BE2C (cell line): Measurements from ENCODE around the gene LY86.

Experiments
- DNase-seq: peaks from one replicate; pipeline ENCODE4 v3.0.0-alpha.2; 2020
- H3K27me3 ChIP-seq: fragments of 250-450 bp; sonication (Bioruptor Pico); 2 replicates; pipeline ENCODE4 v1.5.1; 2020; ENCODE audit warnings: mild to moderate bottlenecking
- H3K36me3 ChIP-seq: fragments of 250-450 bp; sonication (Bioruptor Pico); 2 replicates; pipeline ENCODE4 v1.5.1; 2020; ENCODE audit warnings: mild to moderate bottlenecking
- H3K4me1 ChIP-seq: fragments of 250-450 bp; sonication (Bioruptor Pico); 2 replicates; pipeline ENCODE4 v1.5.1; 2020
- H3K4me3 ChIP-seq: 2 replicates; pipeline ENCODE4 v1.5.1; 2011; ENCODE audit warnings: low read depth, low read length
- H3K9me3 ChIP-seq: fragments of 250-450 bp; sonication (Bioruptor Pico); 2 replicates; pipeline ENCODE4 v1.5.1; 2020
- TF ChIP-seq, protein P1 (sequence below): IDR thresholded peaks from 2 replicates; pipeline ENCODE4 v1.5.1; 2012; ENCODE audit warnings: mild to moderate bottlenecking, low read depth, low read length

LY86 gene

DNA sequence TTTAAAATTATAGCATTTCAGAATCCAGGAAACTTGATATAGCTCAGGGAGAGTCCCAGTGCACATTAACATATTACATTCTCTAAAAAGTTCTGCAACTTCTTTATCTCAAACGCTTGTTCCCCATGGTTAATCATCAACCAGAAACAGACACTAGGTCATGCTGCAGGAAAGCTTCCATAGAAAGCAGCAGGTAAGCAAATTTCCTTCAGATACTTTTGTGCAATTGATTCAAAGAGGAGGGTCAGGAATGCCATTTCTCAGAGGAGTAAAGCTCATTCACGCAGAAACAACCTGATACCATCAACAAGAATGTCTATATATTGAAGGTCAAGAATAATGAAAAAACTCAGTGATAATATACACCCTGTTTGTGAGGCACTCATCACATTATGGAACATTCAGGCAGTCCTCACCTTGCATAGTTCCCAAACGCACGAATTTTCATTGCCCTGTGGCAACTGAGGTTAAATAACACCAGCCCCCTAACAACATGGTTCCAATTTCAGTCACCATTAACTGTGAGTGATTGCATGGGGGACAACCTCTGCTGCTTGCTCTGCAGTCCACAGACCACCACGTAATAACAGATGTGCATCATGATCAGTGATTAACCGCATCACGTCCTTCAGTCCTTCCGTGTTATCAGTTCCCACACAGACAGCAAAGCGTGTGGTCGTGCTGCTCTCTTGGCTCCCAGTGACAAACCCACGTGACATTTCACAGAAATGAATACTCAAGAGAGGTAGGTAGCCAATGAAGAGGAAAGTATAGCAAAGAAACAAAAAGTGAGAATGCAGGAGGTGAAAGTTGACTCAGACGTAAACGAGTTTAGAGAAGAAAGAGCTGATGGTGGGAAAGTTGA, 95.7 kb downstream of the LY86 start:
- DNase-seq = peak; percentile 24

DNA sequence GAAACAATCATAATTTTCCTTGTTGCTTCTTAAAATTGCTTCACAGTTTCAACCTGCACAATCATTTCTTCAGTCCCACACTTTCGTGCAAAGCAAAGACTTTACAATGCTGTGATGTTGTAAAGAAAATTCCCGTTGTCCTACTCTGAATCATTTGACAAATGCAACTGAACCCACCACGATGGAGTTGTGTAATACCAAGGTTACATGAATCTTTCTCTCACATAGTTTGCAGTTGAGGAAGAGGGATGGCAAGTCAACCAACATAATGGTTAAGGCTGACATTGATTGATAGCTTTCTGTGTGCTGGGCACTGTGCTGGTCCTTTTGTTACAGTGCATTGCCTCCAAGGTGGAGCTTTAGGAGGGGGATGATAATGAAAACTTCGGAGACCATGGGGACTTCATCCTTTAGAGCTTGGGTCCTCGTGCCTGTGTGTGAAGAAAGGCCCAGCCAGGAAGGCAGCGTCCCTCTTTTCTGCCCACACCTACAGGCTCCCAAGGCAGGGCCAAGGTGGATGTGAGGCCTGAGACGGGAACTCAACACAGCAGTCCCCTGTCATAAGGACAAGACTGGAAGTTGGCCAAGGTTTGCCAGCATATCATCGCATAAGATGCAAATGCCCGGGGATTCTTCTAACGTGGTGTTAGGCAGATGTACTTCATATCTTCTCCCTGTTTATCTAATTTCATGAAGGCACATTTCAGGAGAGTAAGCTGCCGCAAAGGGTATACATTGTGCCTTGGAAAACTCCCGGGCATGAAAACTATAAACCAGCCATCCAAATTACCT, 96.9 kb downstream of the LY86 start:
- Histone ChIP-seq H3K4me1 (peaks cover 17% of the 10 kb centered on the region), H3K4me3 (no peak overlapping the region), H3K27me3 (no peaks in the 10 kb centered on the region), H3K36me3 (no peaks in the 10 kb centered on the region), H3K9me3 (no peaks in the 10 kb centered on the region)
- DNase-seq = no peak
- TF ChIP-seq, protein P1, sequence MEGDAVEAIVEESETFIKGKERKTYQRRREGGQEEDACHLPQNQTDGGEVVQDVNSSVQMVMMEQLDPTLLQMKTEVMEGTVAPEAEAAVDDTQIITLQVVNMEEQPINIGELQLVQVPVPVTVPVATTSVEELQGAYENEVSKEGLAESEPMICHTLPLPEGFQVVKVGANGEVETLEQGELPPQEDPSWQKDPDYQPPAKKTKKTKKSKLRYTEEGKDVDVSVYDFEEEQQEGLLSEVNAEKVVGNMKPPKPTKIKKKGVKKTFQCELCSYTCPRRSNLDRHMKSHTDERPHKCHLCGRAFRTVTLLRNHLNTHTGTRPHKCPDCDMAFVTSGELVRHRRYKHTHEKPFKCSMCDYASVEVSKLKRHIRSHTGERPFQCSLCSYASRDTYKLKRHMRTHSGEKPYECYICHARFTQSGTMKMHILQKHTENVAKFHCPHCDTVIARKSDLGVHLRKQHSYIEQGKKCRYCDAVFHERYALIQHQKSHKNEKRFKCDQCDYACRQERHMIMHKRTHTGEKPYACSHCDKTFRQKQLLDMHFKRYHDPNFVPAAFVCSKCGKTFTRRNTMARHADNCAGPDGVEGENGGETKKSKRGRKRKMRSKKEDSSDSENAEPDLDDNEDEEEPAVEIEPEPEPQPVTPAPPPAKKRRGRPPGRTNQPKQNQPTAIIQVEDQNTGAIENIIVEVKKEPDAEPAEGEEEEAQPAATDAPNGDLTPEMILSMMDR = no peak

More for the DNA sequence above, 95.7 kb downstream of the LY86 start:
- no peaks in the 10 kb centered on the region for H3K27me3 ChIP-seq
- peak overlapping the region; percentile 13; the same call in 1 of the 2 replicates for H3K4me3 ChIP-seq
- H3K4me1 ChIP-seq = peaks cover 17% of the 10 kb centered on the region
- no peaks in the 10 kb centered on the region for H3K9me3 ChIP-seq
- TF ChIP-seq, protein P1 = no peak
- no peaks in the 10 kb centered on the region for H3K36me3 ChIP-seq

DNA sequence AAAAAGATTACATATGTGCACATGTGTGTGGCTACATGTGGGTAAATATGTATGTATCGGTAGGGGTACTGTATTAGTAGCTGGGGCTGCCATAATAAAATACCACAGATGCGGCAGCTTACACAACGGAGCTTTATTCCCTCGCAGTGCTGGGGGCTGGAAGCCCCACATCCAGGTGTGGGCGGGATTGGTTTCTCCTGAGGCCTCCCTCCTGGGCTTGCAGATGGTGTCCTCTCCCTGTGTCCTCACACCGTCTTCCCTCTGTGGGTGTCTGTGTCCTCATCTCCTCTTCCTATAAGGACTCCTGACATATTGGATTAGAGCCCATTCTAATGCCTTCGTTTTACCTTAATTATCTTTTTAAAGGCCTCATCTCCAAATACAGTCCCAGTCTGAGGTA, 97.7 kb downstream of the LY86 start:
- H3K27me3 ChIP-seq = no peaks in the 10 kb centered on the region
- no peak overlapping the region; the same call in none of the 2 replicates for H3K4me3 ChIP-seq
- TF ChIP-seq, protein P1 = no peak
- H3K4me1 ChIP-seq = peaks cover 17% of the 10 kb centered on the region
- DNase-seq = no peak
- H3K36me3 ChIP-seq = no peaks in the 10 kb centered on the region
- H3K9me3 ChIP-seq = no peaks in the 10 kb centered on the region

DNA sequence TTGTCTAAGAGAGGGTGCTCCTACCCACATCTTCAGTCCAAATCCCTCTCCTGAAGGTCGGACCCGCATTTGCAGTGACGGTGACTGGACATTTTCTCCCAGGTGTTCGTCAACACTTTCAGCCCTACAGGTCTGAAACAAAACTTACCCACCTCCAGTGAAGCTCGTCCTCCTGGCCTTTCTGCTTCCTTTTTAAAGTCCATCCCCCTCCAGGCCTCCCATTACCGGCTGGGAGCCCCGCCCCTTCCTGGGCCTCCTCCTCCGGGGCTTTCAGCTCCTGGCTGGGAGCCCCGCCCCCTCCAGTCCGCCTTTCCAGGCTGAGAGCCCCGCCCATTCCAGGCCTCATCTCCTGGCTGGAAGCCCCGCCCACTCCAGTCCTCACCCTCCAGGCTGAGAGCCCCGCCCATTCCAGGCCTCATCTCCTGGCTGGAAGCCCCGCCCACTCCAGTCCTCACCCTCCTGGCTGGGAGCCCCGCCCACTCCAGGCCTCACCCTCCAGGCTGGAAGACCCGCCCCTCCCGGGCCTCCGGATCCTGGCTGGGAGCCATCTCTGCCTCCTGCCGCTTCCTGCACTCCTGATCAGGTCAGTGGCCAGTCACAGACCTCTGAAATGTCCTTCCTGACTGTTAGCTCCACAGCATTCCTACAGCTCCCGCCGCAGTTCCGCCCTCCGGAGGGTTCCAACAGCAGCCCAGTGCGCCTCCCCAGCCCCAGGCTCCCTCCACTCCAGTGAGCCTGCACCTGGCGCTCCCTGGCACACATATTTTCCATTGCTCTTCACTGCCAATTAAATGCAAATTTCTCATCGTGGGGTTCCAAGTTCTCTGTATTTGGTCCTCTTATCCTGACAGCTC, 98.5 kb downstream of the LY86 start:
- H3K9me3 ChIP-seq = no peaks in the 10 kb centered on the region
- H3K4me1 ChIP-seq = peaks cover 17% of the 10 kb centered on the region
- no peaks in the 10 kb centered on the region for H3K27me3 ChIP-seq
- H3K36me3 ChIP-seq = no peaks in the 10 kb centered on the region
- DNase-seq = peak; percentile 98
- TF ChIP-seq, protein P1 = no peak
- H3K4me3 ChIP-seq = peak overlapping the region; percentile 58

DNA sequence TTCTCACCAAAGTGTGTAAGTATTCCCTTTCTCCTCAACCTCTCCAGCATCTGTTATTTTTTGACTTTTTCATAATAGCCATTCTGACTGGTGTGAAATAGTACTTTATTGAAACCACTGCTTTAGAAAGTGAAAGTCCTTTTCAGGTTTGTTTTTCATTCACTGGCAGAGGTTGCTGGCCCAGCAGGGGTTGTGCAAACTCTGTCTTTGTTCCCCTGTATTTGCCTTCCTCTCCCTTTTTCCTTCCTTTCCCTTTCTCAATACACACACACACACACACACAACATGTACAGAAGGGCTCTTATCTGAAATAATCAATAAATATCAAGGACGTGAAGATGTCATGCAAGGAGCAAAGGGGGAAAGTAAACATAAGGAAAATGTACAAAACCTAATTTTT, 99.8 kb downstream of the LY86 start:
- TF ChIP-seq, protein P1 = no peak
- DNase-seq = no peak
- Histone ChIP-seq H3K27me3 (no peaks in the 10 kb centered on the region), H3K9me3 (no peaks in the 10 kb centered on the region), H3K4me3 (no peak overlapping the region), H3K36me3 (no peaks in the 10 kb centered on the region), H3K4me1 (peaks cover 17% of the 10 kb centered on the region)
